ENCODE data around the gene CLUH. TPM values are rescaled to one million over a fixed set of nuclear protein-coding genes. Genes with fewer than 3 reads are reported as not detected.
"Not testable (repeated sequence)": the region's sequence is repeated elsewhere in the genome, so short reads cannot be mapped to it uniquely, and the experiment has no call there.

Gene CLUH
- total and polyA plus RNA-seq, 7 donors: 20.4 to 119 (median 32.1) TPM

GRCh38 chr17:2684549-2684948, 27.0 kb downstream of the CLUH start:
- no peaks in the 10 kb centered on the region for H3K9me3 ChIP-seq
- WGBS, 2 donors: 93 to 94% methylated on average over 18 of the region's 18 CpGs
- peaks cover 0 to 48% (median 39%) of the 10 kb centered on the region in 4 donors for H3K4me1 ChIP-seq
- no peaks in the 10 kb centered on the region for H3K27me3 ChIP-seq
- no peak for DNase-seq
- H3K36me3 ChIP-seq: peaks cover 13 to 51% (median 25%) of the 10 kb centered on the region in 4 donors
- TF ChIP-seq CTCF (IDR thresholded peaks at IDR 0.05) (no peak), POLR2A (IDR thresholded peaks at IDR 0.05) (no peak), POLR2AphosphoS5 (IDR thresholded peaks at IDR 0.05) (no peak), EP300 (IDR thresholded peaks at IDR 0.05) (no peak)
- H3K4me3 ChIP-seq: no peak overlapping the region
- no peak overlapping the region for H3K27ac ChIP-seq
- intact Hi-C loops (cut with DNase I): loop anchor here (10.0 kb wide), 1 partner anchor 200 kb away; no protein-coding TSS in a partner anchor

- Histone ChIP-seq H3K4me1 (peaks cover 0 to 42% (median 32%) of the 10 kb centered on the region in 4 donors), H3K27me3 (no peaks in the 10 kb centered on the region), H3K4me3 (no peak overlapping the region), H3K9me3 (no peaks in the 10 kb centered on the region), H3K36me3 (peaks cover 13 to 50% (median 25%) of the 10 kb centered on the region in 4 donors), H3K27ac (peak overlapping the region in 1 of 4 donors; percentile 24)
- DNase-seq: peak; percentile 66
- intact Hi-C loops (cut with DNase I): loop anchor here (10.0 kb wide), 1 partner anchor 199 kb away; no protein-coding TSS in a partner anchor
- 15 to 58% methylated on average over 8 of the region's 8 CpGs for WGBS, 2 donors
- TF ChIP-seq POLR2AphosphoS5 (IDR thresholded peaks at IDR 0.05): peak in 1 of 4 donors; percentile 9
- no peak for TF ChIP-seq POLR2A (IDR thresholded peaks at IDR 0.05)
- no peak for TF ChIP-seq EP300 (IDR thresholded peaks at IDR 0.05)
These were observed 27.7 kb downstream of the CLUH start for GRCh38 chr17:2683912-2684311.

- 75 to 81% methylated on average over 3 of the region's 3 CpGs for WGBS, 2 donors
- no peak overlapping the region for H3K4me3 ChIP-seq
- H3K4me1 ChIP-seq: peaks cover 0 to 26% (median 17%) of the 10 kb centered on the region in 4 donors
- TF ChIP-seq CTCF (IDR thresholded peaks at IDR 0.05): no peak
- TF ChIP-seq POLR2A (IDR thresholded peaks at IDR 0.05): no peak
- no peak for TF ChIP-seq POLR2AphosphoS5 (IDR thresholded peaks at IDR 0.05)
- no peak for TF ChIP-seq EP300 (IDR thresholded peaks at IDR 0.05)
- no peak overlapping the region for H3K27ac ChIP-seq
- intact Hi-C loops (cut with DNase I): loop anchor here (10.0 kb wide), 1 partner anchor 198 kb away; no protein-coding TSS in a partner anchor
- no peaks in the 10 kb centered on the region for H3K27me3 ChIP-seq
- DNase-seq: no peak
- H3K36me3 ChIP-seq: peaks cover 13 to 66% (median 29%) of the 10 kb centered on the region in 4 donors
- H3K9me3 ChIP-seq: no peaks in the 10 kb centered on the region
These were observed 29.2 kb downstream of the CLUH start for GRCh38 chr17:2682176-2682938.

- TF ChIP-seq POLR2AphosphoS5 (IDR thresholded peaks at IDR 0.05): no peak
- TF ChIP-seq EP300 (IDR thresholded peaks at IDR 0.05): no peak
- no peak for TF ChIP-seq CTCF (IDR thresholded peaks at IDR 0.05)
- no peak for TF ChIP-seq POLR2A (IDR thresholded peaks at IDR 0.05)
- Histone ChIP-seq H3K36me3 (peaks cover 13 to 71% (median 29%) of the 10 kb centered on the region in 4 donors), H3K4me1 (peaks cover 0 to 19% (median 10%) of the 10 kb centered on the region in 4 donors), H3K9me3 (no peaks in the 10 kb centered on the region), H3K27ac (no peak overlapping the region), H3K4me3 (no peak overlapping the region), H3K27me3 (no peaks in the 10 kb centered on the region)
- no peak for DNase-seq
- 79 to 83% methylated on average over 7 of the region's 7 CpGs for WGBS, 2 donors
- intact Hi-C loops (cut with DNase I): loop anchor here (10.0 kb wide), 1 partner anchor 197 kb away; no protein-coding TSS in a partner anchor
These were observed 29.9 kb downstream of the CLUH start for GRCh38 chr17:2681650-2682049.

- Histone ChIP-seq H3K27ac (no peak overlapping the region), H3K4me3 (no peak overlapping the region), H3K4me1 (peaks cover 0 to 12% (median 3%) of the 10 kb centered on the region in 4 donors), H3K36me3 (peaks cover 13 to 78% (median 29%) of the 10 kb centered on the region in 4 donors), H3K9me3 (no peaks in the 10 kb centered on the region), H3K27me3 (no peaks in the 10 kb centered on the region)
- no peak for DNase-seq
- TF ChIP-seq POLR2AphosphoS5 (IDR thresholded peaks at IDR 0.05): peak in 1 of 4 donors; percentile 11
- TF ChIP-seq CTCF (IDR thresholded peaks at IDR 0.05): no peak
- intact Hi-C loops (cut with DNase I): loop anchor here (10.0 kb wide), 1 partner anchor 196 kb away; no protein-coding TSS in a partner anchor
- WGBS, 2 donors: 98 to 99% methylated on average over 2 of the region's 2 CpGs
These were observed 30.6 kb downstream of the CLUH start for GRCh38 chr17:2680961-2681360.

GRCh38 chr17:2679247-2679646, 32.3 kb downstream of the CLUH start:
- intact Hi-C loops (cut with DNase I): loop anchor here (10.0 kb wide), 1 partner anchor 164 kb away; the partner anchor contains the start of gene METTL16
- 99 to 100% methylated on average over 1 of the region's 1 CpG for WGBS, 2 donors
- not testable (repeated sequence) for DNase-seq, H3K27me3 ChIP-seq, H3K9me3 ChIP-seq, H3K4me3 ChIP-seq, H3K4me1 ChIP-seq, H3K27ac ChIP-seq
- H3K36me3 ChIP-seq: peaks cover 16 to 89% (median 30%) of the 10 kb centered on the region in 4 donors

Data from sigmoid colon (tissue), 7 donors.